A673 (cell line): Measurements from ENCODE around the gene SORCS1. TPM values are rescaled to one million over a fixed set of nuclear protein-coding genes. Genes with fewer than 3 reads are reported as not detected.
A peak's percentile ranks its signal among the peaks of the same experiment; 100 is the strongest.

ENCODE experiments used
- BruUV-seq: library from RNA; stranded (reverse); fragments of 400-500 nt; replicated peaks from 2 replicates; lab custom pipeline; 2021; lab: Mats Ljungman, UMichigan
- CTCF ChIA-PET: fragments of 300-600 bp; sonication (Branson Sonifier 250); formaldehyde crosslinking; loops from one replicate; lab custom pipeline; 2022; ENCODE audit warnings: antibody characterized with exemption; lab: Charles Lee
- POLR2A ChIA-PET: fragments of 300-600 bp; sonication (Branson Sonifier 250); formaldehyde crosslinking; loops from one replicate; lab custom pipeline; 2022; ENCODE audit warnings: antibody characterized with exemption; ENCODE audit not compliant: low non-redundant PET; lab: Charles Lee
- DNase-seq: peaks from one replicate; pipeline ENCODE4 v3.0.0-alpha.2; 2015; ENCODE audit warnings: low spot score
- H3K27ac ChIP-seq: fragments of 200-600 bp; sonication (generic); 2 replicates; pipeline ENCODE4 v1.5.1; 2016; ENCODE audit warnings: mixed run types, low read depth, mild to moderate bottlenecking, mixed read lengths, antibody characterized with exemption, low read length; ENCODE audit not compliant: poor library complexity, severe bottlenecking
- H3K27me3 ChIP-seq: fragments of 200-600 bp; sonication (generic); replicated peaks from 2 replicates; pipeline ENCODE4 v1.6.1; 2017; ENCODE audit warnings: mixed run types, low read depth, mild to moderate bottlenecking, mixed read lengths, antibody characterized with exemption, low read length; ENCODE audit not compliant: insufficient read depth, poor library complexity
- H3K36me3 ChIP-seq: fragments of 200-600 bp; sonication (generic); 2 replicates; pipeline ENCODE4 v1.6.1; 2016; ENCODE audit warnings: mixed run types, mild to moderate bottlenecking, mixed read lengths, antibody characterized with exemption, low read length; ENCODE audit not compliant: insufficient read depth, poor library complexity, severe bottlenecking
- H3K4me1 ChIP-seq: fragments of 200-600 bp; sonication (generic); 2 replicates; pipeline ENCODE4 v1.6.1; 2017; ENCODE audit warnings: mixed run types, mild to moderate bottlenecking, mixed read lengths, antibody characterized with exemption, low read length; ENCODE audit not compliant: insufficient read depth, poor library complexity, severe bottlenecking
- H3K4me3 ChIP-seq: fragments of 200-600 bp; sonication (generic); 2 replicates; pipeline ENCODE4 v1.5.1; 2016; ENCODE audit warnings: low read depth, mixed run types, mild to moderate bottlenecking, mixed read lengths, low read length; ENCODE audit not compliant: poor library complexity, severe bottlenecking
- H3K9me3 ChIP-seq: fragments of 200-600 bp; sonication (generic); 2 replicates; pipeline ENCODE4 v1.6.1; 2016; ENCODE audit warnings: mixed run types, low read depth, mild to moderate bottlenecking, mixed read lengths, antibody characterized with exemption, low read length; ENCODE audit not compliant: poor library complexity, severe bottlenecking
- CTCF ChIP-seq: fragments of 300-800, 200-600 bp; sonication (generic); conservative IDR thresholded peaks from 2 replicates; pipeline ENCODE4 v1.5.1; 2017; ENCODE audit warnings: low read depth, mild to moderate bottlenecking, antibody characterized with exemption, low read length, moderate library complexity, mixed read lengths
- EZH2 ChIP-seq: fragments of 200-600 bp; sonication (generic); IDR thresholded peaks from 2 replicates; pipeline ENCODE4 v1.6.1; 2017; ENCODE audit warnings: borderline replicate concordance, low read depth, mild to moderate bottlenecking, mixed read lengths, antibody characterized with exemption, low read length; ENCODE audit not compliant: poor library complexity, severe bottlenecking
- intact Hi-C: fragments of 100-400 bp; cut with micrococcal nuclease; formaldehyde crosslinking; loops from one replicate; pipeline ENCODE4 v1.10.0; 2022; ENCODE audit not compliant: unreplicated experiment
- total RNA-seq: library from RNA; stranded (reverse); gene quantifications from 2 replicates; pipeline ENCODE4 v1.2.3, GENCODE V29; 2021

The SORCS1 gene
- total RNA-seq, 1 experiment from 2014 or later, result 0.34 TPM

DNA sequence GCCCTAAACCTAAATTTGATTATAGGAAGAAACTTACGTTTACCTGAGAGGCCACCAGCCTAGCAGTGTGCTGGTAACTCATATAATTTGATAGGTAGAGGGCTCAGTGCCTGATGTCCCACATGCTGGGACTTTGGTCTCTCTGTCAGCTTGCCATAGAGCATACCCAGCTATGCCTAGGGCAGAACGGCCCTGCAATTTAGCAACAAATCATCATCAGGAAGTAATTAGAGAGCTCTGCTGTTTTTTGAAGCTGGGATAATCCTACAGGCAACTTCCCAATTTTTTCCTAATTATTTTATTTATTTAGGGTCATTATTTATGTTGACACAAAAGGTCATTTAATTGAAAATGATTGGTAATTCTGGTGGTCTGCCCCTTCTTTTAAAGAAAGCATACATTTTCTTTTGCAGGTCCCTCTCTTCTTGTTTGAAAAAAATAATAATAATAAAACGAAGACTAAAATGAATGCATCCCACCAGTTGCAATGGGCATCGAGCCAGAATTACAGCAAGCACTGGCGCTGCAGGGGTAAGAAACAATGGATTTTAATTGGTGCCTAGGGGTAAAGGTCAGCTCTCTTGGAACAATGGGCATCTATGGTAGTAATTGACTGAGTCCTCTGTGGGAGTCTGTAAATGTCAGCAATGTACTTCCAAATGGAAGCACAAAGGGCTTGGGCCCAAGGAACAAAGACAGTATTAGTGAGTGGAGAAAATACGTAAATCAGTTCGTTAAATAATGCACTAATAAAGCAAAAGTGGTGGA lies 348.0 kb downstream of the SORCS1 start:
- POLR2A ChIA-PET, result no interaction called here
- CTCF ChIA-PET, result no interaction called here
- H3K9me3 ChIP-seq, result no peaks in the 10 kb centered on the region
- H3K4me1 ChIP-seq, result peaks cover 6% of the 10 kb centered on the region
- BruUV-seq, result no TSS peak
- no peak overlapping the region for H3K4me3 ChIP-seq
- no peaks in the 10 kb centered on the region for H3K36me3 ChIP-seq
- DNase-seq, result no peak
- H3K27ac ChIP-seq, result no peak overlapping the region
- TF ChIP-seq CTCF, result no peak
- TF ChIP-seq EZH2, result no peak
- no peaks in the 10 kb centered on the region for H3K27me3 ChIP-seq
- intact Hi-C loops, result no loop called here

DNA sequence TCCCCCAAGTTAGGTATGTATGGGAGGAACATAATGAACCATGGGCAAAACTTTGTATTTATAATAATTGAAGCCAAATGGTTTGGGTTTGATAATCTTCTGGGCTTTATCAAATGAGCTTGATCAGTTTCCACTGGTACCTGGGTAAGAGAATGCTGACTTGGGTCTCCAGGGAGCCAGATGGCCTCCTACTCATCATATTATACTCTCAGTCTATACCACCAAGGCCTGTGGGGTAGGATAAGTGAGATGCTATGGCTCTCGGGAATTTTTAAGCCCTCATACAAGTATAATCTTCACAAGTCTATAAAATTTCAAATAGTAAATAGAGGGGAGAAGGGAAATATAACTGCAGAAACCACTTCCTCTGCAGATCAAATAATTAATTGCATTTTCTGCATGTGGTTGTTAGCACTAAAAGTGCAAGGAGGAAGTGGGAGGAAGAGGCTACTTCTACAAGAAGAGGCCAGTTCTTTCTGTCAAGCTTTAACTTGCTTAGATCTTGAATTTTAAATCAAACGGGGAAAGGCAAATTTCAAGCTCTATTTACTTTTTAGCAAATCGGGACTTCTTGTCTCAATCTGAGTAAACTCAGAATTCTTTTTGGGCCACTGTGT lies 349.0 kb downstream of the SORCS1 start:
- TF ChIP-seq EZH2 (no peak), CTCF (no peak)
- H3K36me3 ChIP-seq, result no peaks in the 10 kb centered on the region
- H3K27me3 ChIP-seq, result no peaks in the 10 kb centered on the region
- no peak overlapping the region for H3K27ac ChIP-seq
- peak; percentile 16 for DNase-seq
- no TSS peak for BruUV-seq
- no peaks in the 10 kb centered on the region for H3K9me3 ChIP-seq
- ChIA-PET POLR2A (no interaction called here), CTCF (no interaction called here)
- intact Hi-C loops, result no loop called here
- no peak overlapping the region for H3K4me3 ChIP-seq
- H3K4me1 ChIP-seq, result peaks cover 6% of the 10 kb centered on the region

DNA sequence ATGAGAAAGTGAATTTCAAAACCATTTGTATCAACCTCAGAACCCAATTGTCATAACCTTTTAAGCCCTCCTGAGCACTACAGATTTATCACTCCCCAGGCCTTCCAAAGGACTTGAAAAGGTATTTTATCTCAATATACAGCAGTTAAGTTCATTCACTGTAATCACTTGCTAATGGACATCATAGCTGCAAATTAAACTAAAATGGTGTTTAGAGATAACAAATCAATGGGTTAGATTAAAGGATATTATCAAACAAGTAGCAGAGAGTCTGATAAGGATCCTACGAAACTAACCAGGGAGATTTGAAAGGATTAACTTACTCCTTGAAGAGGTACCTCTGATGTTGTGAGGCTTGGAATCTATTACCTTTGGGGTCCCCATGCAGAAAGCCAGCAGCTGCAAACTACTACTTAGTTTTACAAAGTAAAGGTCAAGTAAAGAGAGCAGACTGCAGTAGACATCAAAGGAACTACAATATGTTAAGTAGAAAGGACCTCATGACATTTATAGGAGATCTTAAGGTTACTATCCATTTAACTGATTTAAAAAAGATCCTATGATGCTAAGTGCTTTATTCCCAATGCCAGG lies 359.4 kb downstream of the SORCS1 start:
- H3K27me3 ChIP-seq, result no peaks in the 10 kb centered on the region
- no peak for DNase-seq
- TF ChIP-seq EZH2 (no peak), CTCF (no peak)
- intact Hi-C loops, result no loop called here
- CTCF ChIA-PET, result no interaction called here
- H3K4me3 ChIP-seq, result no peak overlapping the region
- no peak overlapping the region for H3K27ac ChIP-seq
- BruUV-seq, result no TSS peak
- H3K9me3 ChIP-seq, result no peaks in the 10 kb centered on the region
- H3K4me1 ChIP-seq, result no peaks in the 10 kb centered on the region
- POLR2A ChIA-PET, result no interaction called here
- H3K36me3 ChIP-seq, result no peaks in the 10 kb centered on the region
